ENCODE measurements around the gene NFATC2IP.

DNA sequence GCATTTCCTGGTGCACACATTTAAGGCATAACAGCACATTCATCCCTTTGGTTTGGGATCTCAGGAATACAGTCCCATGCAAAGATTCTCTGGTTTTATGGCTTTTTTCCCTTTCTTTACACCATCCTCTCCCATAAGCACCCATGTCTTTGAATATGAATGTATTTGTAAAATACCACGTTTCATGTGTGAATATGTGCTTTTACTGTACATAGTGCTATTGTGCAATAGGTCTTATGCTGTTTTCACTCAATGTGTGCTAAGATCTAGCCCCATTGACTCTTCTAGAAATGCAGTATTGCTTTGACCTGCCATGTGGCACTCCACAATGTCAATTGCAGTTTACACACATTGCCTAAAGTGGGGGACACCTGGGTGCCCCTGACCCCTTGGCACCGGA, 13.8 kb downstream of the NFATC2IP start:
- TF ChIP-seq MXI1 (IDR thresholded peaks at IDR 0.05; ENCODE audit: low read depth, low read length), result no peak
- no peak for TF ChIP-seq CBX5 (IDR thresholded peaks at IDR 0.05; ENCODE audit: low read depth)
- TF ChIP-seq POLR2AphosphoS5 (IDR thresholded peaks at IDR 0.05; ENCODE audit: low read length), result no peak; the same call in 1 of the 2 replicates
- TF ChIP-seq POLR2A (IDR thresholded peaks at IDR 0.05; ENCODE audit: low read depth, low read length), result no peak
- no peak for TF ChIP-seq FOS (IDR thresholded peaks at IDR 0.05; ENCODE audit: borderline replicate concordance, extremely low read depth, insufficient read length)
- no peak for TF ChIP-seq GABPA (IDR thresholded peaks at IDR 0.05; ENCODE audit: low read depth)
- no peak for TF ChIP-seq BACH1 (IDR thresholded peaks at IDR 0.05; ENCODE audit: borderline replicate concordance)
- no peak for TF ChIP-seq RCOR1 (conservative IDR thresholded peaks at IDR 0.05; ENCODE audit: low read depth, low read length)
- TF ChIP-seq, protein P1, sequence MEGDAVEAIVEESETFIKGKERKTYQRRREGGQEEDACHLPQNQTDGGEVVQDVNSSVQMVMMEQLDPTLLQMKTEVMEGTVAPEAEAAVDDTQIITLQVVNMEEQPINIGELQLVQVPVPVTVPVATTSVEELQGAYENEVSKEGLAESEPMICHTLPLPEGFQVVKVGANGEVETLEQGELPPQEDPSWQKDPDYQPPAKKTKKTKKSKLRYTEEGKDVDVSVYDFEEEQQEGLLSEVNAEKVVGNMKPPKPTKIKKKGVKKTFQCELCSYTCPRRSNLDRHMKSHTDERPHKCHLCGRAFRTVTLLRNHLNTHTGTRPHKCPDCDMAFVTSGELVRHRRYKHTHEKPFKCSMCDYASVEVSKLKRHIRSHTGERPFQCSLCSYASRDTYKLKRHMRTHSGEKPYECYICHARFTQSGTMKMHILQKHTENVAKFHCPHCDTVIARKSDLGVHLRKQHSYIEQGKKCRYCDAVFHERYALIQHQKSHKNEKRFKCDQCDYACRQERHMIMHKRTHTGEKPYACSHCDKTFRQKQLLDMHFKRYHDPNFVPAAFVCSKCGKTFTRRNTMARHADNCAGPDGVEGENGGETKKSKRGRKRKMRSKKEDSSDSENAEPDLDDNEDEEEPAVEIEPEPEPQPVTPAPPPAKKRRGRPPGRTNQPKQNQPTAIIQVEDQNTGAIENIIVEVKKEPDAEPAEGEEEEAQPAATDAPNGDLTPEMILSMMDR (IDR thresholded peaks at IDR 0.05 in 2 of 3, conservative IDR thresholded peaks at IDR 0.05 in 1 of 3; ENCODE audit: control insufficient read depth in 2 of 3, extremely low read depth in 1 of 3, insufficient read depth in 1 of 3, low read depth in 3 of 3, low read length in 3 of 3), result no peak
- TF ChIP-seq, protein P2, sequence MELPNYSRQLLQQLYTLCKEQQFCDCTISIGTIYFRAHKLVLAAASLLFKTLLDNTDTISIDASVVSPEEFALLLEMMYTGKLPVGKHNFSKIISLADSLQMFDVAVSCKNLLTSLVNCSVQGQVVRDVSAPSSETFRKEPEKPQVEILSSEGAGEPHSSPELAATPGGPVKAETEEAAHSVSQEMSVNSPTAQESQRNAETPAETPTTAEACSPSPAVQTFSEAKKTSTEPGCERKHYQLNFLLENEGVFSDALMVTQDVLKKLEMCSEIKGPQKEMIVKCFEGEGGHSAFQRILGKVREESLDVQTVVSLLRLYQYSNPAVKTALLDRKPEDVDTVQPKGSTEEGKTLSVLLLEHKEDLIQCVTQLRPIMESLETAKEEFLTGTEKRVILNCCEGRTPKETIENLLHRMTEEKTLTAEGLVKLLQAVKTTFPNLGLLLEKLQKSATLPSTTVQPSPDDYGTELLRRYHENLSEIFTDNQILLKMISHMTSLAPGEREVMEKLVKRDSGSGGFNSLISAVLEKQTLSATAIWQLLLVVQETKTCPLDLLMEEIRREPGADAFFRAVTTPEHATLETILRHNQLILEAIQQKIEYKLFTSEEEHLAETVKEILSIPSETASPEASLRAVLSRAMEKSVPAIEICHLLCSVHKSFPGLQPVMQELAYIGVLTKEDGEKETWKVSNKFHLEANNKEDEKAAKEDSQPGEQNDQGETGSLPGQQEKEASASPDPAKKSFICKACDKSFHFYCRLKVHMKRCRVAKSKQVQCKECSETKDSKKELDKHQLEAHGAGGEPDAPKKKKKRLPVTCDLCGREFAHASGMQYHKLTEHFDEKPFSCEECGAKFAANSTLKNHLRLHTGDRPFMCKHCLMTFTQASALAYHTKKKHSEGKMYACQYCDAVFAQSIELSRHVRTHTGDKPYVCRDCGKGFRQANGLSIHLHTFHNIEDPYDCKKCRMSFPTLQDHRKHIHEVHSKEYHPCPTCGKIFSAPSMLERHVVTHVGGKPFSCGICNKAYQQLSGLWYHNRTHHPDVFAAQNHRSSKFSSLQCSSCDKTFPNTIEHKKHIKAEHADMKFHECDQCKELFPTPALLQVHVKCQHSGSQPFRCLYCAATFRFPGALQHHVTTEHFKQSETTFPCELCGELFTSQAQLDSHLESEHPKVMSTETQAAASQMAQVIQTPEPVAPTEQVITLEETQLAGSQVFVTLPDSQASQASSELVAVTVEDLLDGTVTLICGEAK (IDR thresholded peaks at IDR 0.05; ENCODE audit: borderline replicate concordance), result no peak
- TF ChIP-seq, protein P3, sequence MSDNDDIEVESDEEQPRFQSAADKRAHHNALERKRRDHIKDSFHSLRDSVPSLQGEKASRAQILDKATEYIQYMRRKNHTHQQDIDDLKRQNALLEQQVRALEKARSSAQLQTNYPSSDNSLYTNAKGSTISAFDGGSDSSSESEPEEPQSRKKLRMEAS (IDR thresholded peaks at IDR 0.05; ENCODE audit: low read depth, low read length), result no peak
